ENCODE results near the gene EGR4.

Gene EGR4

DNA sequence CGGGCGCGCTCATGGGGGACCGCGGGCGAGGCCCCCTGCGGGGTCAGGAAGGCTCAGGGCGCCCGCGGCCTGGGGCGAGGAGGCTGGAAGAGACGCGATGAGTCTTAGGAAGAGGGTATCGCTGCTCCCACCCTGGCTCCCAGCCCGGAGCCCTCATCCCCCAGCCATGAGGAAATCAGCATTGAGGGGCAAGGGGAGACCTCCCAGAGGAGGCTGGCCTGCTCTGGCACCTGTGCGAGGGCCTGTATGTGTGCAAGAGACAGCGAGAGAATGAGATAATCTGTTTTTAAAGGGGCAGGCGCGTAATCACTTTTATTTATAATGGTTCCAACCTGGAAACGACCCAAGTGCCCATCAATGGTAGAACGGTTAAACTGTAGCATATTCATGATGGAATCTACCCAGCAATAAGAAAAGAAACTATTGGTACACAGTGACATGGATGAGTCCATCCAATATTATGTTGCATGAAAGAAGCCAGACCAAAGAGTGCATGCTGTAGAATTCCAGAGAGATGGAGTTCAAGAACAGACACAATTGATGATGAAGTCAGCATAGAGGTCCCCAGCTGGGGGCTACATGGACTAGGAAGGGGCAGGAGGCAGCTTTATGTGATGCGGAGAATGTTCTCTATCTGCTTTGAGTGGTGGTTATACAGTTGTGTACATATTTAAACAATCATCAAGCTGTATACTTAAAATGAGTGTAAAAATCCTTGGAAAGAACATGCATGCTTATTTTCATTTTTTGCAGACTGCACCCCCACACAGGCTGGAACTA lies 23.5 kb downstream of the EGR4 start:
- TF ChIP-seq, protein P1, sequence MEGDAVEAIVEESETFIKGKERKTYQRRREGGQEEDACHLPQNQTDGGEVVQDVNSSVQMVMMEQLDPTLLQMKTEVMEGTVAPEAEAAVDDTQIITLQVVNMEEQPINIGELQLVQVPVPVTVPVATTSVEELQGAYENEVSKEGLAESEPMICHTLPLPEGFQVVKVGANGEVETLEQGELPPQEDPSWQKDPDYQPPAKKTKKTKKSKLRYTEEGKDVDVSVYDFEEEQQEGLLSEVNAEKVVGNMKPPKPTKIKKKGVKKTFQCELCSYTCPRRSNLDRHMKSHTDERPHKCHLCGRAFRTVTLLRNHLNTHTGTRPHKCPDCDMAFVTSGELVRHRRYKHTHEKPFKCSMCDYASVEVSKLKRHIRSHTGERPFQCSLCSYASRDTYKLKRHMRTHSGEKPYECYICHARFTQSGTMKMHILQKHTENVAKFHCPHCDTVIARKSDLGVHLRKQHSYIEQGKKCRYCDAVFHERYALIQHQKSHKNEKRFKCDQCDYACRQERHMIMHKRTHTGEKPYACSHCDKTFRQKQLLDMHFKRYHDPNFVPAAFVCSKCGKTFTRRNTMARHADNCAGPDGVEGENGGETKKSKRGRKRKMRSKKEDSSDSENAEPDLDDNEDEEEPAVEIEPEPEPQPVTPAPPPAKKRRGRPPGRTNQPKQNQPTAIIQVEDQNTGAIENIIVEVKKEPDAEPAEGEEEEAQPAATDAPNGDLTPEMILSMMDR (IDR thresholded peaks at IDR 0.05; ENCODE audit: low read depth, low read length) = no peak
- H3K4me3 ChIP-seq (ENCODE audit: low read depth, low read length) = no peak overlapping the region
- DNase-seq (ENCODE audit: low read depth, low spot score) = no peak
- in situ Hi-C loops (cut with HindIII; ENCODE audit: low sequenced_read_pairs) = no loop called here

DNA sequence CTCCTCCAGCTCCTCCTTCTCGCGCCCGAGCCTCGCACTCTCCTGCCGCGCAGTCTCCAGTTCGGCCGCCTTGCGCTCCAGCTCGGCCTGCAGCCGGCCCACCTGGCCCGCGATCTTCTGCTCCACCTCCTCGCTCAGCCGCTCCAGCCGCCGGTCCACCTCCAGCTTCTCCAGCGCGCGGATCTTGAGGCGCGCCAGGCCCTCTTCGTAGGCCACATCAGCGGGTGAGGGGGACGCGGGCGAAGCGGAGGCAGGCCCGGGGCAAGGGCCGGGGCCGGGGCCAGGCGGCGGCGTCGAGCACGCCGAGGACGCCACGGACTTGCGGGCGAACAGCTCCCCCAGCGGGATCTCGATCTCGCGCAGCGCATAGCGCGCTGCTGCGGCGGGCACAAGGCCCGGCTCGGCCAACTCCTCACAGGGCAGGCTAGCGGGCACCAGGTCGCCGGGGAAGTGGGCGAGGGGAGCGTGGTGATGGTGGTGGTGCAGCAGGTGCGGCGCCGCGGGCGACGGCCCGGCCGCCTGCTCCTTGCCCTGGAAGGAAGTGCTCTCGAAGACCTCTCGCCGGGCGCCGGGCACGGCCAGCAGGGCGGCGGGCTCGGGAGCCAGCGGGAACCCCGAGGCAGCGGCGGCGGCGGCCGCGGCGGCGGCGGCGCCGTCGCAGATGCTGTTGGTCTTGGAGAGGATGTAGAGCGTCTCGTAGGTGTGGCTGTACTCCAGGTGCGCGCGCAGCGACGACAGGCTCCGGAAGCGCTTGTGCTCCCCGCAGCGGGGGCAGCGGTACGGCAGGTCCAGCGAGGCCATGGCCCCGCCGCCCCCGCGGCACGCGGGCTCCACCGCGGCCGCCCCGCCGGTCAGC lies 24.3 kb downstream of the EGR4 start:
- H3K4me3 ChIP-seq (ENCODE audit: low read depth, low read length) = no peak overlapping the region
- in situ Hi-C loops (cut with HindIII; ENCODE audit: low sequenced_read_pairs) = no loop called here
- no peak for DNase-seq (ENCODE audit: low read depth, low spot score)
- TF ChIP-seq, protein P1 (IDR thresholded peaks at IDR 0.05; ENCODE audit: low read depth, low read length) = no peak

DNA sequence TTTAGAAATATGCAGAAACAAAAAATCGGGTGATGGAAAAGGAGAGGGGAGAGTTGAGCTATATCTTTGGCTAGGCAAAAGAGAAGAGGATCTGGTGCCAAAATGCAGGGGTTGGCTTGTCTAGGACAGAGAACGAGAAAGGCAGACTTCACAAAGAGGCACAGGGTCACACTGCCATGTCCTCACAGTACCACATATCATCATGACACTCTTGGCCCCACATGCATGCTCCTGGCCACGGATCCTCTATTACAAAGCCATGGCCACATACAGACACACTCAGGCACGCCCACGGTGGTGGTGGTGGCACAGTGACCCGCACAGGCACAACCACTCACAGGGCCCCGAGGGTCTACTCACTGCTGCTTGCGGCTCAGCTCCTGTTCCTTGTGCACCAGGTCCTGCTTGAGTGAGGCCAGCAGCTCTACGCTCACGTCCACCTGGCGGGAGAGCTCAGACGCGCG lies 24.9 kb downstream of the EGR4 start:
- H3K4me3 ChIP-seq (ENCODE audit: low read depth, low read length) = no peak overlapping the region
- DNase-seq (ENCODE audit: low read depth, low spot score) = no peak
- TF ChIP-seq, protein P1 (IDR thresholded peaks at IDR 0.05; ENCODE audit: low read depth, low read length) = no peak
- in situ Hi-C loops (cut with HindIII; ENCODE audit: low sequenced_read_pairs) = no loop called here

DNA sequence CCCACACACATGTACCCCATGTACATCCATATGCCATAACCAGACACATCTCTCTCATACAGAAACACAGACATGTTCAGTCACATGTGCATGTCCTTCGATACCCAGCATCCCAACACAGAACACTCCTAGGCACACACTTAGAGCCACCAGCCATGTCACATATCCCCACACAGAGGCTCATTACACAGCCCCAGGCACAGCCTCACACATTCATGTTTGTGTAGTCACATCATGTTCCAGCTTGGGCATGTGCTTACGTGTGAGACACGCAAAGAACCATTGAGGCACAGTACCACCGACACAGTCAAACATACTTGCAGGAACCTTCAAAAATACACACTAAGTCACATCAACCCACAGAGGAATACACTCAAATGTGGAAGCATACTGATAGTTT lies 26.3 kb downstream of the EGR4 start:
- in situ Hi-C loops (cut with HindIII; ENCODE audit: low sequenced_read_pairs) = no loop called here
- H3K4me3 ChIP-seq (ENCODE audit: low read depth, low read length) = no peak overlapping the region
- TF ChIP-seq, protein P1 (IDR thresholded peaks at IDR 0.05; ENCODE audit: low read depth, low read length) = no peak
- no peak for DNase-seq (ENCODE audit: low read depth, low spot score)

DNA sequence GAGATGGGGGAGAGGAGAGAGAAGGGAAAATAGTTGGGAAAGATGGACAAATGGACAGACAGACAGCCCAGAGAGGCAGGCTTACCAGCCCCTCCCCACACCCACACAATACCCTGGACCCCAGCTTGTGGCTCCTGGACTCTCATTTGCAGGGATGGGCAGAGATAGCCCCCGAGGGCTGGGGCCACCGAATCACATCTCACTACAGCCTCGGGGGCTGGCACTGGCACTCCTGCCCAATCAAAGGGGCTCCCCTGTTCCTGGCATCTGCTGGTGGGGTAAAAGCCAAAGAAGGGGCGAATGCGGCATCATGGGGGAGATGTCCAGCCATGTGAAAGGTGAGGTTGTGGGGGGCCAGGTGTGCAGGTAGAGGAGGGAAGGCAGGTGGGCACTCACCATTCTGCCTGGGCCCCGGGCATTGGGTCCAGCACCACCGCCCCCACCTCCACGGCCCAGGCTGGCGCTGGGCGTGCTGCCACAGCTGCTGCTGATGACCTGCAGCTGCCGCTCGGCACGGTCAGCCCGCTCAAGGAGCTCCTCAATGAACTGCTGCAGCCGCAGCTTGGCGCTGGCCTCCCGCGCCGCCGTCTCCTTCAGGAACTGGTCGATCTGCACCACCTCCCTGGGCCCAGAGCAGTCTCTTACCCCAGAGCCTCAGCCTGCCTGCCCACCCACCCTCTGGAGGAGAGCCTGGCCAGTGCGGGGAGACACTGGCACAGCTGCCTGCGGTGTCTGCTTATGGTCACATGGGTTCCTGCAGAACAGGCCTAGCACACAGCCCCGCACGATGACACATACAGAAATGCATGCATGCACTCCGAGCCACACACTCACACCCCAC lies 27.1 kb downstream of the EGR4 start:
- TF ChIP-seq, protein P1 (IDR thresholded peaks at IDR 0.05; ENCODE audit: low read depth, low read length) = no peak
- DNase-seq (ENCODE audit: low read depth, low spot score) = no peak
- no peak overlapping the region for H3K4me3 ChIP-seq (ENCODE audit: low read depth, low read length)
- in situ Hi-C loops (cut with HindIII; ENCODE audit: low sequenced_read_pairs) = no loop called here
